ENCODE measurements around the gene CALML3. TPM values are rescaled to one million over a fixed set of nuclear protein-coding genes. Genes with fewer than 3 reads are reported as not detected.

CALML3 gene
- polyA plus RNA-seq, 1 donor from 2014 or later: not detected

DNA sequence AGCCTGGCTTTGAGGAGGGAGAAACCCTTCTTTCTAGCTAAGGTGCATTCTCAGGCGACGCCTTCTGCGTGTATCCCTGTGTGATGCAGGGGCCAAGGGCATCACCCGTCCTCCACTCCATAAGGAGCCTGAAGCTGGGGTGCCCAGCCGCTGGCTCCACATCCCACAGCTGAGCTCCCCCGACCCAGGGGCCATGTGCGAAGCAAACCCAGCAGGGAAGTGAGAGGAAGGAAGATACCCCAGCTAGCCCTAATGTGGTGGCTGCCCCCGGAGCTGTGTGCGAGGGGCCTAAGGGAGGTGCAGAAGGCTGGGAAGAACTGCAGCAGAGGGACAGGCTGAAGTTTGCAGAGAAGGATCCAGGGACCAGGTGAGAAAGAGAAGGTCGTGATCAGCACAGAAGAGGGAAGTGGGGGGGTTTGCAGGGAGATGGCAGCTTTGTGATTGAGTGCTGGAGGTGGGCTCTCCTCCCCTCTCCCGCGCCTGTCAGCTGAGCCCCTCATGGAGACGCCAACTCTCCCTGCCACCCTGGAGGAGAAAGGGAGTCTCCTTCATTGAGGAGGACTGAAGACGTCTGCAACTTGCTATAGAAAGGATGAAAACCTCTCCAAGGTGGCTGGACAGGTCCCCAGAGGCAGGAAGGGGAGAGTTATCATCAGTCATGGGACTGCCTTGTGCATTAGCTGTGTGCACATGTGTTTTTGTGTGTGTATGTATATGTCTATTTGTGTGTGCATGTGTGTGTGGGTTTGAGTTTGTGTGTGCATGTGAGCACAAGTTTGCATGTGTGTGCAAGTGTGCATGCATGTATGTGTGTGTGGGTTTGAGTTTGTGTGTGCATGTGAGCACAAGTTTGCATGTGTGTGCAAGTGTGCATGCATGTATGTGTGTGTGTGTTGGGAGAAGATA, 21.9 kb upstream of the CALML3 start:
- Histone ChIP-seq H3K27me3 (ENCODE audit: insufficient read depth, low read depth, low read length) (no peaks in the 10 kb centered on the region), H3K79me2 (replicated peaks; ENCODE audit: insufficient read depth, low read length) (no peaks in the 10 kb centered on the region), H4K20me1 (ENCODE audit: insufficient read depth) (no peaks in the 10 kb centered on the region), H3K9ac (ENCODE audit: low read length) (no peak overlapping the region), H3K4me2 (ENCODE audit: low read length) (no peak overlapping the region), H3K27ac (ENCODE audit: low read length) (no peak overlapping the region), H3K4me3 (ENCODE audit: low read length) (no peak overlapping the region), H3F3A (ENCODE audit: insufficient read depth, low read length, poor library complexity, severe bottlenecking) (no peaks in the 10 kb centered on the region), H3K9me3 (ENCODE audit: low read length) (no peaks in the 10 kb centered on the region), H3K36me3 (ENCODE audit: insufficient read depth, low read length) (no peaks in the 10 kb centered on the region), H2AFZ (ENCODE audit: low read depth, low read length) (no peak overlapping the region), H3K9me2 (ENCODE audit: insufficient read depth, low read length) (no peaks in the 10 kb centered on the region)
- TF ChIP-seq TAF1 (IDR thresholded peaks at IDR 0.05; ENCODE audit: low read depth) (no peak), EP300 (conservative IDR thresholded peaks at IDR 0.05; ENCODE audit: poor library complexity, severe bottlenecking) (no peak), EZH2 (IDR thresholded peaks at IDR 0.05; ENCODE audit: borderline replicate concordance, insufficient read depth, low read length, poor library complexity, severe bottlenecking) (no peak), RAD21 (conservative IDR thresholded peaks at IDR 0.05) (no peak), SMC3 (conservative IDR thresholded peaks at IDR 0.05; ENCODE audit: poor library complexity) (no peak), POLR2AphosphoS5 (IDR thresholded peaks at IDR 0.05) (no peak), MXI1 (conservative IDR thresholded peaks at IDR 0.05; ENCODE audit: poor library complexity, severe bottlenecking) (no peak)
- TF ChIP-seq, protein P1, sequence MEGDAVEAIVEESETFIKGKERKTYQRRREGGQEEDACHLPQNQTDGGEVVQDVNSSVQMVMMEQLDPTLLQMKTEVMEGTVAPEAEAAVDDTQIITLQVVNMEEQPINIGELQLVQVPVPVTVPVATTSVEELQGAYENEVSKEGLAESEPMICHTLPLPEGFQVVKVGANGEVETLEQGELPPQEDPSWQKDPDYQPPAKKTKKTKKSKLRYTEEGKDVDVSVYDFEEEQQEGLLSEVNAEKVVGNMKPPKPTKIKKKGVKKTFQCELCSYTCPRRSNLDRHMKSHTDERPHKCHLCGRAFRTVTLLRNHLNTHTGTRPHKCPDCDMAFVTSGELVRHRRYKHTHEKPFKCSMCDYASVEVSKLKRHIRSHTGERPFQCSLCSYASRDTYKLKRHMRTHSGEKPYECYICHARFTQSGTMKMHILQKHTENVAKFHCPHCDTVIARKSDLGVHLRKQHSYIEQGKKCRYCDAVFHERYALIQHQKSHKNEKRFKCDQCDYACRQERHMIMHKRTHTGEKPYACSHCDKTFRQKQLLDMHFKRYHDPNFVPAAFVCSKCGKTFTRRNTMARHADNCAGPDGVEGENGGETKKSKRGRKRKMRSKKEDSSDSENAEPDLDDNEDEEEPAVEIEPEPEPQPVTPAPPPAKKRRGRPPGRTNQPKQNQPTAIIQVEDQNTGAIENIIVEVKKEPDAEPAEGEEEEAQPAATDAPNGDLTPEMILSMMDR (IDR thresholded peaks at IDR 0.05; ENCODE audit: poor library complexity, severe bottlenecking): no peak
- TF ChIP-seq, protein P2, sequence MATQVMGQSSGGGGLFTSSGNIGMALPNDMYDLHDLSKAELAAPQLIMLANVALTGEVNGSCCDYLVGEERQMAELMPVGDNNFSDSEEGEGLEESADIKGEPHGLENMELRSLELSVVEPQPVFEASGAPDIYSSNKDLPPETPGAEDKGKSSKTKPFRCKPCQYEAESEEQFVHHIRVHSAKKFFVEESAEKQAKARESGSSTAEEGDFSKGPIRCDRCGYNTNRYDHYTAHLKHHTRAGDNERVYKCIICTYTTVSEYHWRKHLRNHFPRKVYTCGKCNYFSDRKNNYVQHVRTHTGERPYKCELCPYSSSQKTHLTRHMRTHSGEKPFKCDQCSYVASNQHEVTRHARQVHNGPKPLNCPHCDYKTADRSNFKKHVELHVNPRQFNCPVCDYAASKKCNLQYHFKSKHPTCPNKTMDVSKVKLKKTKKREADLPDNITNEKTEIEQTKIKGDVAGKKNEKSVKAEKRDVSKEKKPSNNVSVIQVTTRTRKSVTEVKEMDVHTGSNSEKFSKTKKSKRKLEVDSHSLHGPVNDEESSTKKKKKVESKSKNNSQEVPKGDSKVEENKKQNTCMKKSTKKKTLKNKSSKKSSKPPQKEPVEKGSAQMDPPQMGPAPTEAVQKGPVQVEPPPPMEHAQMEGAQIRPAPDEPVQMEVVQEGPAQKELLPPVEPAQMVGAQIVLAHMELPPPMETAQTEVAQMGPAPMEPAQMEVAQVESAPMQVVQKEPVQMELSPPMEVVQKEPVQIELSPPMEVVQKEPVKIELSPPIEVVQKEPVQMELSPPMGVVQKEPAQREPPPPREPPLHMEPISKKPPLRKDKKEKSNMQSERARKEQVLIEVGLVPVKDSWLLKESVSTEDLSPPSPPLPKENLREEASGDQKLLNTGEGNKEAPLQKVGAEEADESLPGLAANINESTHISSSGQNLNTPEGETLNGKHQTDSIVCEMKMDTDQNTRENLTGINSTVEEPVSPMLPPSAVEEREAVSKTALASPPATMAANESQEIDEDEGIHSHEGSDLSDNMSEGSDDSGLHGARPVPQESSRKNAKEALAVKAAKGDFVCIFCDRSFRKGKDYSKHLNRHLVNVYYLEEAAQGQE (IDR thresholded peaks at IDR 0.05; ENCODE audit: borderline replicate concordance): no peak

GRCh38 chr10:5503477-5503835, 21.3 kb upstream of the CALML3 start:
- no peaks in the 10 kb centered on the region for H3K9me2 ChIP-seq (ENCODE audit: insufficient read depth, low read length)

More at GRCh38 chr10:5503477-5503835, 21.3 kb upstream of the CALML3 start:
- Histone ChIP-seq H3K4me3 (ENCODE audit: low read length) (no peak overlapping the region), H3K27me3 (ENCODE audit: insufficient read depth, low read depth, low read length) (no peaks in the 10 kb centered on the region), H4K20me1 (ENCODE audit: insufficient read depth) (no peaks in the 10 kb centered on the region), H3K36me3 (ENCODE audit: insufficient read depth, low read length) (no peaks in the 10 kb centered on the region), H3K9me3 (ENCODE audit: low read length) (no peaks in the 10 kb centered on the region), H3K27ac (ENCODE audit: low read length) (no peak overlapping the region), H3K79me2 (replicated peaks; ENCODE audit: insufficient read depth, low read length) (no peaks in the 10 kb centered on the region), H3F3A (ENCODE audit: insufficient read depth, low read length, poor library complexity, severe bottlenecking) (no peaks in the 10 kb centered on the region), H3K4me2 (ENCODE audit: low read length) (no peak overlapping the region), H2AFZ (ENCODE audit: low read depth, low read length) (no peak overlapping the region), H3K9ac (ENCODE audit: low read length) (no peak overlapping the region)
- TF ChIP-seq POLR2AphosphoS5 (IDR thresholded peaks at IDR 0.05): no peak
- TF ChIP-seq EZH2 (IDR thresholded peaks at IDR 0.05; ENCODE audit: borderline replicate concordance, insufficient read depth, low read length, poor library complexity, severe bottlenecking): no peak

Measured in neural cell (in vitro differentiated cells).